SK-N-SH (cell line): ENCODE measurements around the gene PER2. TPM values are rescaled to one million over a fixed set of nuclear protein-coding genes. Genes with fewer than 3 reads are reported as not detected.

Experiments
- CTCF ChIA-PET: fragments of 300-600, 350-600 bp; formaldehyde crosslinking; extraction: SDS; loops from one replicate; lab custom pipeline; 2021; lab: Yijun Ruan, JAX
- POLR2A ChIA-PET: fragments of 350-600 bp; sonication (Branson Sonifier 250); formaldehyde crosslinking; extraction: SDS; loops from one replicate; lab custom pipeline; 2020; ENCODE audit warnings: antibody characterized with exemption, inconsistent platforms; lab: Yijun Ruan, JAX
- DNase-seq: peaks from one replicate; pipeline ENCODE4 v3.0.0; 2012
- H2AFZ ChIP-seq: fragments of 200-600 bp; sonication (generic); 2 replicates; pipeline ENCODE4 v1.8.1; 2016; ENCODE audit warnings: antibody characterized with exemption, mild to moderate bottlenecking, low read depth
- H3F3A ChIP-seq: fragments of 200-600 bp; sonication (generic); replicated peaks from 2 replicates; pipeline ENCODE3; 2016; ENCODE audit warnings: antibody characterized with exemption, mild to moderate bottlenecking; ENCODE audit not compliant: insufficient read depth
- H3K27ac ChIP-seq, 2 experiments: fragments of 200-500 bp in 1 of 2; fragments of 200-600 bp in 1 of 2; sonication (Bioruptor generic) in 1 of 2; sonication (generic), shearing (Covaris generic) in 1 of 2; 2 replicates each; pipeline versions ENCODE4 v1.5.1 to v1.6.1; 2014 to 2016; ENCODE audit warnings: low read depth in 2 of 2, inconsistent platforms in 1 of 2, low read length in 1 of 2, mild to moderate bottlenecking in 1 of 2, mixed read lengths in 1 of 2
- H3K27me3 ChIP-seq: fragments of 200-600 bp; sonication (generic), shearing (Covaris generic); 2 replicates; pipeline ENCODE4 v1.6.1; 2016; ENCODE audit warnings: mixed run types; ENCODE audit not compliant: insufficient read depth
- H3K36me3 ChIP-seq, 2 experiments: fragments of 200-500 bp in 1 of 2; fragments of 200-600 bp in 1 of 2; sonication (Bioruptor generic) in 1 of 2; sonication (generic) in 1 of 2; replicated peaks in 1 of 2; 2 replicates each; pipeline versions ENCODE3 to v1.5.1; 2014 to 2016; ENCODE audit warnings: low read length in 1 of 2, mild to moderate bottlenecking in 1 of 2; ENCODE audit not compliant: insufficient read depth in 2 of 2, control insufficient read depth in 1 of 2
- H3K4me1 ChIP-seq, 2 experiments: fragments of 200-500 bp in 1 of 2; fragments of 200-600 bp in 1 of 2; sonication (Bioruptor generic) in 1 of 2; sonication (generic), shearing (Covaris generic) in 1 of 2; 2 replicates each; pipeline versions ENCODE4 v1.5.1 to v1.6.1; 2014 to 2016; ENCODE audit warnings: low read depth in 1 of 2, low read length in 1 of 2, mixed run types in 1 of 2; ENCODE audit not compliant: insufficient read depth in 2 of 2, control insufficient read depth in 1 of 2
- H3K4me2 ChIP-seq: fragments of 200-600 bp; sonication (generic), shearing (Covaris generic); 2 replicates; pipeline ENCODE4 v1.6.1; 2017; ENCODE audit warnings: mixed run types
- H3K4me3 ChIP-seq, 2 experiments: fragments of 200-500 bp in 1 of 2; fragments of 200-600 bp in 1 of 2; sonication (Bioruptor generic) in 1 of 2; sonication (generic), shearing (Covaris generic) in 1 of 2; 2 replicates each; pipeline versions ENCODE4 v1.5.1 to v1.8.1; 2014 to 2016; ENCODE audit warnings: low read depth in 2 of 2, inconsistent platforms in 1 of 2, low read length in 1 of 2, mild to moderate bottlenecking in 1 of 2, mixed read lengths in 1 of 2, moderate library complexity in 1 of 2
- H3K79me2 ChIP-seq: fragments of 200-600 bp; sonication (generic); 2 replicates; pipeline ENCODE4 v1.8.1; 2017; ENCODE audit warnings: mild to moderate bottlenecking; ENCODE audit not compliant: insufficient read depth
- H3K9ac ChIP-seq: fragments of 200-600 bp; sonication (generic); 2 replicates; pipeline ENCODE4 v1.6.1; 2017; ENCODE audit warnings: mixed run types
- H3K9me2 ChIP-seq: fragments of 200-600 bp; sonication (generic); 2 replicates; pipeline ENCODE4 v1.6.1; 2017; ENCODE audit warnings: mixed run types
- H3K9me3 ChIP-seq: fragments of 200-600 bp; sonication (generic); 2 replicates; pipeline ENCODE4 v1.6.1; 2017; ENCODE audit warnings: mixed run types, mild to moderate bottlenecking, moderate library complexity
- H4K20me1 ChIP-seq: fragments of 200-600 bp; sonication (generic); 2 replicates; pipeline ENCODE4 v1.6.1; 2017; ENCODE audit warnings: mild to moderate bottlenecking, mixed run types; ENCODE audit not compliant: insufficient read depth
- ELF1 ChIP-seq: IDR thresholded peaks from 2 replicates; pipeline ENCODE4 v1.4.0; 2012
- EP300 ChIP-seq, 2 experiments: IDR thresholded peaks; 2 replicates each; pipeline versions ENCODE4 v1.4.0 to v1.6.1; 2012; ENCODE audit warnings: borderline replicate concordance in 1 of 2, low read depth in 1 of 2, low read length in 1 of 2
- MXI1 ChIP-seq: IDR thresholded peaks from 2 replicates; pipeline ENCODE4 v1.6.1; 2012; ENCODE audit warnings: mild to moderate bottlenecking, low read depth, low read length, improper control_type of control experiment
- NFIC ChIP-seq: IDR thresholded peaks from 2 replicates; pipeline ENCODE4 v1.4.0; 2012; ENCODE audit warnings: borderline replicate concordance
- NRF1 ChIP-seq: IDR thresholded peaks from 2 replicates; pipeline ENCODE4 v1.6.1; 2012; ENCODE audit warnings: low read depth, mild to moderate bottlenecking, low read length
- RCOR1 ChIP-seq: fragments of 150-350 bp; IDR thresholded peaks from 2 replicates; pipeline ENCODE4 v1.6.1; 2017; ENCODE audit warnings: antibody characterized with exemption, low read length
- RFX5 ChIP-seq: IDR thresholded peaks from 2 replicates; pipeline ENCODE4 v1.6.1; 2012; ENCODE audit warnings: mild to moderate bottlenecking, improper control_type of control experiment, low read length
- RXRA ChIP-seq: IDR thresholded peaks from 2 replicates; pipeline ENCODE4 v1.4.0; 2012; ENCODE audit warnings: low read depth, mild to moderate bottlenecking, borderline replicate concordance
- SMC3 ChIP-seq: IDR thresholded peaks from 2 replicates; pipeline ENCODE4 v1.6.1; 2012; ENCODE audit warnings: low read depth, low read length, improper control_type of control experiment
- WGBS: methylation state at CpG from one replicate; pipeline ENCODE4 v1.1.6; 2017; ENCODE audit warnings: low lambda C conversion rate; 5-methylcytosine and 5-hydroxymethylcytosine counted together
- polyA plus RNA-seq, 3 experiments: library from polyadenylated mRNA; depleted of rRNA; stranded (reverse); fragments of >200 nt; gene quantifications; 2 replicates each; pipeline ENCODE4 v1.2.3, GENCODE V29; 2012
- TF ChIP-seq, protein P1 (sequence below): fragments of 200-600 bp; sonication (generic); IDR thresholded peaks from 2 replicates; pipeline ENCODE4 v1.6.1; 2017; ENCODE audit warnings: antibody characterized with exemption, mild to moderate bottlenecking, moderate library complexity
- TF ChIP-seq, protein P2 (sequence below): fragments of 150-350 bp; IDR thresholded peaks from 2 replicates; pipeline ENCODE4 v1.6.1; 2017; ENCODE audit warnings: antibody characterized with exemption, low read length, low read depth, borderline replicate concordance
- TF ChIP-seq, protein P3 (sequence below): IDR thresholded peaks from 2 replicates; pipeline ENCODE4 v1.4.0; 2012; ENCODE audit warnings: low read depth
- TF ChIP-seq, protein P4 (sequence below): IDR thresholded peaks from 2 replicates; pipeline ENCODE4 v1.4.0; 2012; ENCODE audit warnings: low read depth, borderline replicate concordance

Gene PER2
- polyA plus RNA-seq, 1 of the 3 experiments (the other 2 are of a cell fraction) = 0.82 TPM

DNA sequence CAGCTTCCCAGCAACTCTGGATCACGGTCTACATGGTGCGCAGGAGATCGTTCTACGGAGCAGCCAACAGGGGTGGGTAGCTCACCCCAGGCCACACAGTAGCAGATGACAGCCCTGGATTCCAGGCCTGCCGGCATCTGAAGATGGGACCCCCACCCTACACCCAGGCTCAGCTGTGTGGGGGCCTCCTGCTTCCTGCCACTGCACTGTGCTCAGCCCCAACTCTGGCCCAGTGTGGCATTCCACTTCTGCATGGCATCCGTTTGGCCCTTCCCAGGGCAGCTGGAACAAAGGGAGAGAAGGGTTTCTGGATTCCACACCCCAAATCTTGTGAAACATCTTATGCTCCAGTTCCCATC, 9.1 kb downstream of the PER2 start:
- Histone ChIP-seq H3K9me3 (no peaks in the 10 kb centered on the region), H3K9ac (no peak overlapping the region), H3K27me3 (no peaks in the 10 kb centered on the region), H2AFZ (no peak overlapping the region), H3K27ac (no peak overlapping the region), H3K4me2 (no peak overlapping the region), H3K4me1 (no peaks in the 10 kb centered on the region), H3K4me3 (no peak overlapping the region), H3K79me2 (peaks cover 6% of the 10 kb centered on the region; the same call in 1 of the 2 replicates), H3K9me2 (no peaks in the 10 kb centered on the region), H4K20me1 (no peaks in the 10 kb centered on the region), H3K36me3 (no peaks in the 10 kb centered on the region), H3F3A (no peaks in the 10 kb centered on the region)
- ChIA-PET POLR2A (no interaction called here), CTCF (interaction anchor here (1.8 to 2.6 kb wide), 3 partner anchors 9 to 40 kb away, joined by 4 to 18 read pairs (median 11); partner anchors contain the start of gene PER2)
- 100% methylated on average over 1 of the region's 6 CpGs for WGBS
- TF ChIP-seq, protein P1, sequence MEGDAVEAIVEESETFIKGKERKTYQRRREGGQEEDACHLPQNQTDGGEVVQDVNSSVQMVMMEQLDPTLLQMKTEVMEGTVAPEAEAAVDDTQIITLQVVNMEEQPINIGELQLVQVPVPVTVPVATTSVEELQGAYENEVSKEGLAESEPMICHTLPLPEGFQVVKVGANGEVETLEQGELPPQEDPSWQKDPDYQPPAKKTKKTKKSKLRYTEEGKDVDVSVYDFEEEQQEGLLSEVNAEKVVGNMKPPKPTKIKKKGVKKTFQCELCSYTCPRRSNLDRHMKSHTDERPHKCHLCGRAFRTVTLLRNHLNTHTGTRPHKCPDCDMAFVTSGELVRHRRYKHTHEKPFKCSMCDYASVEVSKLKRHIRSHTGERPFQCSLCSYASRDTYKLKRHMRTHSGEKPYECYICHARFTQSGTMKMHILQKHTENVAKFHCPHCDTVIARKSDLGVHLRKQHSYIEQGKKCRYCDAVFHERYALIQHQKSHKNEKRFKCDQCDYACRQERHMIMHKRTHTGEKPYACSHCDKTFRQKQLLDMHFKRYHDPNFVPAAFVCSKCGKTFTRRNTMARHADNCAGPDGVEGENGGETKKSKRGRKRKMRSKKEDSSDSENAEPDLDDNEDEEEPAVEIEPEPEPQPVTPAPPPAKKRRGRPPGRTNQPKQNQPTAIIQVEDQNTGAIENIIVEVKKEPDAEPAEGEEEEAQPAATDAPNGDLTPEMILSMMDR = no peak
- TF ChIP-seq, protein P2, sequence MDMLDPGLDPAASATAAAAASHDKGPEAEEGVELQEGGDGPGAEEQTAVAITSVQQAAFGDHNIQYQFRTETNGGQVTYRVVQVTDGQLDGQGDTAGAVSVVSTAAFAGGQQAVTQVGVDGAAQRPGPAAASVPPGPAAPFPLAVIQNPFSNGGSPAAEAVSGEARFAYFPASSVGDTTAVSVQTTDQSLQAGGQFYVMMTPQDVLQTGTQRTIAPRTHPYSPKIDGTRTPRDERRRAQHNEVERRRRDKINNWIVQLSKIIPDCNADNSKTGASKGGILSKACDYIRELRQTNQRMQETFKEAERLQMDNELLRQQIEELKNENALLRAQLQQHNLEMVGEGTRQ = no peak
- TF ChIP-seq EP300 (IDR thresholded peaks at IDR 0.05; ENCODE audit: borderline replicate concordance in 1 of 2, low read depth in 1 of 2, low read length in 1 of 2) (no peak), RXRA (no peak), NRF1 (no peak), SMC3 (no peak), RFX5 (no peak)
- TF ChIP-seq, protein P3, sequence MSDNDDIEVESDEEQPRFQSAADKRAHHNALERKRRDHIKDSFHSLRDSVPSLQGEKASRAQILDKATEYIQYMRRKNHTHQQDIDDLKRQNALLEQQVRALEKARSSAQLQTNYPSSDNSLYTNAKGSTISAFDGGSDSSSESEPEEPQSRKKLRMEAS = no peak
- TF ChIP-seq, protein P4, sequence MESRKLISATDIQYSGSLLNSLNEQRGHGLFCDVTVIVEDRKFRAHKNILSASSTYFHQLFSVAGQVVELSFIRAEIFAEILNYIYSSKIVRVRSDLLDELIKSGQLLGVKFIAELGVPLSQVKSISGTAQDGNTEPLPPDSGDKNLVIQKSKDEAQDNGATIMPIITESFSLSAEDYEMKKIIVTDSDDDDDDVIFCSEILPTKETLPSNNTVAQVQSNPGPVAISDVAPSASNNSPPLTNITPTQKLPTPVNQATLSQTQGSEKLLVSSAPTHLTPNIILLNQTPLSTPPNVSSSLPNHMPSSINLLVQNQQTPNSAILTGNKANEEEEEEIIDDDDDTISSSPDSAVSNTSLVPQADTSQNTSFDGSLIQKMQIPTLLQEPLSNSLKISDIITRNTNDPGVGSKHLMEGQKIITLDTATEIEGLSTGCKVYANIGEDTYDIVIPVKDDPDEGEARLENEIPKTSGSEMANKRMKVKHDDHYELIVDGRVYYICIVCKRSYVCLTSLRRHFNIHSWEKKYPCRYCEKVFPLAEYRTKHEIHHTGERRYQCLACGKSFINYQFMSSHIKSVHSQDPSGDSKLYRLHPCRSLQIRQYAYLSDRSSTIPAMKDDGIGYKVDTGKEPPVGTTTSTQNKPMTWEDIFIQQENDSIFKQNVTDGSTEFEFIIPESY = no peak
- DNase-seq = no peak

DNA sequence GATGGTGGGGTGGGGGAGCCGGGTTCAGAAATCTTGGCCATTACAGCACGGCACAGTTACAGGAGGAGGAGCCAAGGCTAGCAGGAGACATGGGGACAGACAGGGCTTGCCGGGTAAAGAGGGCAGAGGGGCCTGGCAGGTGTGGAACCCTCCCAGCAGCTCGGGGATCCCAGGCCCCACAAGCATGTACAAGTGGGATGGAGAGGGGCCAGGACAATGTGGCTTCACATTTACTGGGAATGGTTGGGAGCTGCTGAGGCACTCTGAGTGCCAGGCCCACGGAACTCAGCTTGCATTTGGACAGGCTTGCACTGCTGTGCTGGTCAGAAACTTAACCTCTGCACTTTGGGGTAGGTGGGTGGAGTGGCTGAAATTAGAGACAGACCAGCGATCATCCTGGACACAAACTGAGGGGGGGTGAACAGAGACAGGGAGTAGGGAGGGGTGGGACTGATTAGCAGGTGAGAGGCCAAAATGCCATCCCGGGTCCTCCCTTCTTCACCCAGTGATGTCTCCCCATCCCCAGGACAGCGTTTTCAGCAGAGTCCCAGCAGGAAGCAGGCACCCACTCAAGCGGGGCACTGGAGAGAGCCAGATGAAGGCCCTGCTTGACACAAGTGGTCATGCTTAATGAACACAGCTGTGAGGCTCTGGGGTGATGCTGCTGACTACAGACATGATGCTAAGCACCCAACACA, 9.6 kb downstream of the PER2 start:
- H4K20me1 ChIP-seq = no peaks in the 10 kb centered on the region
- H3K27ac ChIP-seq = no peak overlapping the region
- ChIA-PET POLR2A (no interaction called here), CTCF (interaction anchor here (1.8 to 2.6 kb wide), 3 partner anchors 10 to 40 kb away, joined by 4 to 18 read pairs (median 11); partner anchors contain the start of gene PER2)
- no peak for TF ChIP-seq ELF1
- TF ChIP-seq RFX5 = no peak
- TF ChIP-seq RCOR1 = no peak
- TF ChIP-seq, protein P3 = no peak
- TF ChIP-seq NRF1 = no peak
- no peak for TF ChIP-seq MXI1
- TF ChIP-seq SMC3 = no peak
- TF ChIP-seq NFIC = no peak
- H3K9ac ChIP-seq = no peak overlapping the region
- 90% methylated on average over 5 of the region's 9 CpGs for WGBS
- no peaks in the 10 kb centered on the region for H3K27me3 ChIP-seq
- H3K4me1 ChIP-seq = no peaks in the 10 kb centered on the region
- no peak overlapping the region for H3K4me2 ChIP-seq
- no peak overlapping the region for H3K4me3 ChIP-seq
- no peak for DNase-seq
- H3K79me2 ChIP-seq = peaks cover 3% of the 10 kb centered on the region; the same call in 1 of the 2 replicates
- H3K9me3 ChIP-seq = no peaks in the 10 kb centered on the region
- H2AFZ ChIP-seq = no peak overlapping the region
- no peaks in the 10 kb centered on the region for H3K9me2 ChIP-seq
- H3F3A ChIP-seq = no peaks in the 10 kb centered on the region
- H3K36me3 ChIP-seq = no peaks in the 10 kb centered on the region
